Karpas-422 (cell line): ENCODE data around the gene MTHFR. TPM values are rescaled to one million over a fixed set of nuclear protein-coding genes. Genes with fewer than 3 reads are reported as not detected.

ENCODE experiments used
- DNase-seq: peaks from one replicate; pipeline ENCODE4 v3.0.0-alpha.2; 2015
- H2AFZ ChIP-seq: fragments of 200-600 bp; sonication (generic); 2 replicates; pipeline ENCODE4 v1.6.1; 2014; ENCODE audit warnings: antibody characterized with exemption, low read length, mixed read lengths
- H3K27ac ChIP-seq: fragments of 200-600 bp; sonication (generic); 2 replicates; pipeline ENCODE4 v1.5.1; 2014; ENCODE audit warnings: mild to moderate bottlenecking, low read length, moderate library complexity
- H3K27me3 ChIP-seq: fragments of 200-600 bp; sonication (generic); 2 replicates; pipeline ENCODE4 v1.6.1; 2014; ENCODE audit warnings: low read length, mixed read lengths
- H3K36me3 ChIP-seq: fragments of 200-600 bp; sonication (generic); 2 replicates; pipeline ENCODE4 v1.6.1; 2014; ENCODE audit warnings: low read length, mixed read lengths; ENCODE audit not compliant: insufficient read depth
- H3K4me1 ChIP-seq: fragments of 200-600 bp; sonication (generic); 2 replicates; pipeline ENCODE4 v1.6.1; 2014; ENCODE audit warnings: mild to moderate bottlenecking, low read length, mixed read lengths
- H3K4me2 ChIP-seq: fragments of 200-600 bp; sonication (generic); 2 replicates; pipeline ENCODE4 v1.6.1; 2014; ENCODE audit warnings: low read length, low read depth, mild to moderate bottlenecking; ENCODE audit not compliant: poor library complexity, severe bottlenecking
- H3K4me3 ChIP-seq: fragments of 200-600 bp; sonication (generic); 2 replicates; pipeline ENCODE4 v1.5.1; 2014; ENCODE audit warnings: mild to moderate bottlenecking, antibody characterized with exemption, low read length, mixed read lengths
- H3K79me2 ChIP-seq: fragments of 200-600 bp; sonication (generic); 2 replicates; pipeline ENCODE4 v1.6.1; 2014; ENCODE audit warnings: mild to moderate bottlenecking, low read length, mixed read lengths
- H3K9ac ChIP-seq: fragments of 200-600 bp; sonication (generic); 2 replicates; pipeline ENCODE4 v1.6.0; 2014; ENCODE audit warnings: low read length
- H3K9me2 ChIP-seq: fragments of 200-600 bp; sonication (generic), shearing (Covaris generic); replicated peaks from 2 replicates; pipeline ENCODE4 v1.6.0; 2014; ENCODE audit warnings: mild to moderate bottlenecking, low read length, moderate library complexity; ENCODE audit not compliant: insufficient read depth
- H3K9me3 ChIP-seq: fragments of 300-700, 200-600 bp; sonication (generic); 2 replicates; pipeline ENCODE4 v1.6.1; 2014; ENCODE audit warnings: low read length, mixed read lengths
- H4K20me1 ChIP-seq: fragments of 200-600 bp; sonication (generic); 2 replicates; pipeline ENCODE4 v1.6.1; 2014; ENCODE audit warnings: mild to moderate bottlenecking, antibody characterized with exemption, low read length, low read depth; ENCODE audit not compliant: insufficient read depth
- total RNA-seq: library from RNA; depleted of rRNA; stranded (reverse); fragments of >200 nt; shearing (Covaris generic); gene quantifications from 2 replicates; pipeline ENCODE4 v1.2.3, GENCODE V29; 2014; ENCODE audit warnings: low replicate concordance

MTHFR gene
- total RNA-seq, 1 experiment from 2014 or later, result 32.5 TPM

- no peaks in the 10 kb centered on the region for H3K9me3 ChIP-seq
- H3K27me3 ChIP-seq, result no peaks in the 10 kb centered on the region
- peaks cover 30% of the 10 kb centered on the region for H3K4me1 ChIP-seq
- peak; percentile 69 for DNase-seq
- H3K36me3 ChIP-seq, result peaks cover 31% of the 10 kb centered on the region
- H4K20me1 ChIP-seq, result peaks cover 54% of the 10 kb centered on the region
- no peaks in the 10 kb centered on the region for H3K9me2 ChIP-seq
- H3K79me2 ChIP-seq, result no peaks in the 10 kb centered on the region
- no peak overlapping the region for H3K4me3 ChIP-seq
- no peak overlapping the region for H2AFZ ChIP-seq
- H3K9ac ChIP-seq, result no peak overlapping the region
- H3K4me2 ChIP-seq, result no peak overlapping the region
- no peak overlapping the region for H3K27ac ChIP-seq
Measured at GRCh38 chr1:11845641-11846335, 40.0 kb upstream of the MTHFR start.

GRCh38 chr1:11842154-11843041 is 36.6 kb upstream of the MTHFR start:
- Histone ChIP-seq H4K20me1 (peaks cover 39% of the 10 kb centered on the region), H3K79me2 (no peaks in the 10 kb centered on the region), H3K4me1 (peaks cover 36% of the 10 kb centered on the region), H3K36me3 (peaks cover 44% of the 10 kb centered on the region), H3K9me3 (no peaks in the 10 kb centered on the region), H3K9me2 (no peaks in the 10 kb centered on the region), H3K27ac (peak overlapping the region; percentile 77), H3K27me3 (no peaks in the 10 kb centered on the region), H3K9ac (peak overlapping the region; percentile 41), H3K4me3 (peak overlapping the region; percentile 23; the same call in 1 of the 2 replicates), H3K4me2 (peak overlapping the region; percentile 63), H2AFZ (no peak overlapping the region)
- peak; percentile 95 for DNase-seq

- no peak overlapping the region for H2AFZ ChIP-seq
Measured at GRCh38 chr1:11841245-11842153, 35.7 kb upstream of the MTHFR start.

GRCh38 chr1:11839727-11840705 is 34.3 kb upstream of the MTHFR start:
- no peaks in the 10 kb centered on the region for H3K79me2 ChIP-seq
- H3K9me2 ChIP-seq, result no peaks in the 10 kb centered on the region
- no peaks in the 10 kb centered on the region for H3K27me3 ChIP-seq
- H3K4me1 ChIP-seq, result peaks cover 28% of the 10 kb centered on the region
- no peak overlapping the region for H3K4me3 ChIP-seq
- H2AFZ ChIP-seq, result no peak overlapping the region
- peaks cover 38% of the 10 kb centered on the region; the same call in 1 of the 2 replicates for H3K36me3 ChIP-seq
- H3K4me2 ChIP-seq, result no peak overlapping the region
- peaks cover 26% of the 10 kb centered on the region for H4K20me1 ChIP-seq
- H3K9me3 ChIP-seq, result no peaks in the 10 kb centered on the region
- DNase-seq, result no peak
- no peak overlapping the region; the same call in 1 of the 2 replicates for H3K9ac ChIP-seq
- H3K27ac ChIP-seq, result peak overlapping the region; percentile 77; the same call in 1 of the 2 replicates

More at GRCh38 chr1:11841245-11842153, 35.7 kb upstream of the MTHFR start:
- Histone ChIP-seq H3K4me1 (peaks cover 36% of the 10 kb centered on the region), H3K4me2 (peak overlapping the region; percentile 63), H3K4me3 (peak overlapping the region; percentile 23; the same call in 1 of the 2 replicates), H3K36me3 (peaks cover 44% of the 10 kb centered on the region; the same call in 1 of the 2 replicates), H4K20me1 (peaks cover 33% of the 10 kb centered on the region), H3K9me2 (no peaks in the 10 kb centered on the region), H3K79me2 (no peaks in the 10 kb centered on the region), H3K27ac (peak overlapping the region; percentile 77), H3K27me3 (no peaks in the 10 kb centered on the region), H3K9me3 (no peaks in the 10 kb centered on the region), H3K9ac (peak overlapping the region; percentile 35)
- DNase-seq, result peak; percentile 61

GRCh38 chr1:11838349-11839272 is 32.8 kb upstream of the MTHFR start:
- Histone ChIP-seq H3K4me3 (no peak overlapping the region), H3K36me3 (peaks cover 25% of the 10 kb centered on the region; the same call in 1 of the 2 replicates), H2AFZ (no peak overlapping the region), H3K9me3 (no peaks in the 10 kb centered on the region), H3K79me2 (no peaks in the 10 kb centered on the region), H3K27ac (no peak overlapping the region), H3K9me2 (no peaks in the 10 kb centered on the region), H3K4me1 (peaks cover 28% of the 10 kb centered on the region), H4K20me1 (peaks cover 23% of the 10 kb centered on the region; the same call in 1 of the 2 replicates), H3K9ac (no peak overlapping the region), H3K4me2 (no peak overlapping the region), H3K27me3 (no peaks in the 10 kb centered on the region)
- DNase-seq, result peak; percentile 85

- Histone ChIP-seq H3K9me2 (no peaks in the 10 kb centered on the region), H3K27me3 (no peaks in the 10 kb centered on the region), H3K9ac (no peak overlapping the region), H3K4me1 (peaks cover 26% of the 10 kb centered on the region), H3K27ac (no peak overlapping the region), H2AFZ (no peak overlapping the region), H3K4me2 (no peak overlapping the region), H3K36me3 (peaks cover 23% of the 10 kb centered on the region; the same call in 1 of the 2 replicates), H3K79me2 (no peaks in the 10 kb centered on the region), H3K9me3 (no peaks in the 10 kb centered on the region), H4K20me1 (peaks cover 23% of the 10 kb centered on the region; the same call in 1 of the 2 replicates), H3K4me3 (no peak overlapping the region)
- DNase-seq, result no peak
Measured at GRCh38 chr1:11837767-11838348, 32.1 kb upstream of the MTHFR start.
